IPS-18c (cell line): ENCODE measurements around the gene PROCR.
A peak's percentile ranks its signal among the peaks of the same experiment; 100 is the strongest.
"Not testable (repeated sequence)": the region's sequence is repeated elsewhere in the genome, so short reads cannot be mapped to it uniquely, and the experiment has no call there.

Experiments
- H3K4me3 ChIP-seq: 2 replicates; pipeline ENCODE4 v1.7.0; 2013; ENCODE audit warnings: low read depth, mild to moderate bottlenecking, low read length, moderate library complexity; ENCODE audit not compliant: insufficient read depth
- H3K9me3 ChIP-seq: one replicate; pipeline ENCODE4 v1.6.1; 2013; ENCODE audit warnings: mild to moderate bottlenecking, low read length, moderate library complexity; ENCODE audit not compliant: control insufficient read depth, insufficient read depth

PROCR gene

DNA sequence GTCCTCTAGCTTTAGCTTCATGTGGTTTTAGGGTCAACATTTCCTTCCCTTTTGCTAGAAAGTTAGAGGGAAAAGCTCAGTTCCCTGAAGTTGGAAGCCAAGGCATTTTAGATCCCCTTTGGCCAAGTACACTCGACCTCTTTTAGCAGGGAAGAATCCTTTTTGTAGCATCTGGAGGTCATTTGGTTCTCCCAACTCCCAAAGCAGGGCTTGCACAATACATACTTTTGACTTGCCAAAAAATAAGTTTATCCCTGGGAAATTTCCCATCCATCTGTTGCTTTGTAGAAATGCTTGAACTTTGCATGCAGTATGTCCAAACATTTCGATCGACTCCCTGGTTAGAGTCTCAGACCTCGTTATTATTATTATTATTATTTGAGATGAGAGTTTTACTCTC lies 20.1 kb upstream of the PROCR start:
- Histone ChIP-seq H3K4me3 (no peak overlapping the region), H3K9me3 (peaks cover 3% of the 10 kb centered on the region)

DNA sequence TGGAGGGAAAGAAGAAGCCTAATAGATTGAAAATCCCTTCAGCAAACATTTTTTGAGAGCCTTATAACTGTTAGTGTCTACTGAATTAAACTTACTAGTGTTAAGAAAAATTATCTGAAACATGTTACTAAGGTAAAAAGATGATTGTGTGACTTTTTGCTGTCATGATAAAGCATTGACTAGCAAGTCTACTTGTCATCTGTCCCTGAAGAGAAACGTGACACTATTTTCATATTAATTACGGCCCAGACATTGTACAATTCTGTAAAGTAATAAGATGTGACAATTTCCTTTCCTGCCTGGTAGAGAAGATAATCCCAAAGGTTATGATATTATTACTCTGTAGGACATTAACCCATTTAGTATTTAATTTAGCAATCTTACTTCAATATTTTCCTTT lies 15.9 kb upstream of the PROCR start:
- Histone ChIP-seq H3K9me3 (peaks cover 3% of the 10 kb centered on the region), H3K4me3 (no peak overlapping the region)

DNA sequence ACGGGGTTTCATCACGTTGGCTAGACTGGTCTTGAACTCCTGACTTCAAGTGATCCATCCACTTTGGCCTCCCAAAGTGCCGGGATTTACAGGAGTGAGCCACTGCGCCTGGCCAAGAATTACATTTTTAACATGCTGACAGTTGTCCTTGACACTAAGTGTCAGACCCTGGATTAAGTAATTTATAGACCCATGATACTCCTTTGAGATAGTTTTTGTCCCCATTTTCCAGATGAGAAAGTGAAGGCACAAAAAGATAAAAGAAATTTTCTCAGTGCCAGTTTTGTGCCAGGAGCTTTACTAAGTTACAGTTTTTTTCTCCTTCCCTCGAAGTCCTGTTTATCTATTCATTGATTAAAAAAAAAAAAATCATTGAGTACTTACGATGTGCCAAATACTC lies 14.9 kb upstream of the PROCR start:
- Histone ChIP-seq H3K4me3 (no peak overlapping the region), H3K9me3 (no peaks in the 10 kb centered on the region)

DNA sequence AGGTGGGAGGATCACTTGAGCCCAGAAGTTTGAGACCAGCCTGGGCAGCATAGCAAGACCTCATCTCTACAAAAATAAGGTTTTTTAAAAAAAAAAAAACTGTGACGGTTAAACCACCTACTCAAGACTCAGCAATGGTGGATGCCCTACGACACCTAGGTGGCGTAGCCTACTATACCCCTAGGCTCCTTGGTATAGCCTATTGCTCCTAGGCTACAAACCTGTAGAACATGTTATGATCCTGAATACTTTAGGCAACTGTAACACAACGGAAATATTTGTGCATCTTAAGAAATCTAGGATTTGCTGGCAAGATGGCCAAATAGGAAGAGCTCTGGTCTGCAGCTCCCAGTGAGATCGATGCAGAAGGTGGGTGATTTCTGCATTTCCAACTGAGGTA lies 11.5 kb upstream of the PROCR start:
- H3K9me3 ChIP-seq, H3K4me3 ChIP-seq: not testable (repeated sequence)

DNA sequence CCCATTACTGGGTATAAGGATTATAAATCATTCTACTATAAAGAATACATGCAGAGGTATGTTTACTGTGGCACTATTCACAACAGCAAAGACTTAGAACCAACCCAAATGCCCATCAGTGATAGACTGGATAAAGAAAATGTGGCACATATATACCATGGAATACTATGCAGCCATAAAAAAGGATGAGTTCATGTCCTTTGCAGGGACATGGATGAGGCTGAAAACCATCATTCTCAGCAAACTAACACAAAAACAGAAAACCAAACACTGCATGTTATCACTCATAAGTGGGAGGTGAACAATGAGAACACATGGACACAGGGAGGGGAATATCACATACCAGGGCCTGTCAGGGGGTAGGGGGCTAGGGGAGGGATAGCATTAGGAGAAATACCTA lies 7.3 kb upstream of the PROCR start:
- not testable (repeated sequence) for H3K4me3 ChIP-seq, H3K9me3 ChIP-seq

DNA sequence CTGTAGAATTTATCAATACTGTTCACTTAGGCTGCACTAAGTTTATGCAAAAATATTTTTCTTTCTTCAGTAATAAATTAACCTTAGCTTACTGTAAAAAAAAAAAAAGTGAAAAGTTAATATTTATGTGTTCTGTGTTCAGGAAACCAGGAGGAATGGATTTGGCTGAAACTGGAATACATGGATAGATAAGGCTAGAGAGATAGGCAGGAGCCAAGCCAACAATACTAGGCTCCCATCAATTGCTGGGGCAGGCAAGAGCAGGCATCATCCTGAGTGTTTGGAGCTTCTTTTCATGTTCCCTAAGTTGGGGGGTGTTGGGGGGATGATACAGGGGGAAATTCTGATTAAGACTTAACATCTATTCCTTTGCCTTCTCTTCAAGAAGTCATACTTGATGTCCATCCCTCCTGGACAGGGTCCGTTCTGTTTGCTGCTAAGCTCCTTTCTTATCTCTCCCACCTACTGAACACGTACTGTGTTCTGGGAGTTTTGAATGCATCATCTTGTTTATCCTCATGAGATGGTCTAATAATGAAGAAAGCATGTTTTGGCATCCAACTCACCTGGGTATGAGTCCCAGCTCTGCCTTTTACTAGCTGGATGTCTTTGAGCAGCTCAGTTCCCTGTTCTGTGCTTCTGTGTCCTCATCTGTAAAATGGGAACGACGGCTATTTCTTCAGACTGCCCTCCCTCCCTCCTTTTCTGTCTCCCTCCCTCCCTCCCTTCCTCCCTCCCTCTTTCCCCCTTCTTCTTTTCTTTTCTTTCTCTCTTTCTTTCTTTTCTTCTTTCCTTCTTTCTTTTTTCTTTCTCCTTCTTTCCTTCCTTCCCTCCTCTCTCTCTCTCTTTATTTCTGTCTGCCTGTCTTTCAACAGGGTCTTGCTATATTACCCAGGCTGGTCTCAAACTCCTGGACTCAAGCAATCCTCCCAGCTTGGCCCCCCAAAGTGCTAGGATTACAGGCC lies 6.4 kb upstream of the PROCR start:
- Histone ChIP-seq H3K9me3 (no peaks in the 10 kb centered on the region), H3K4me3 (no peak overlapping the region)

DNA sequence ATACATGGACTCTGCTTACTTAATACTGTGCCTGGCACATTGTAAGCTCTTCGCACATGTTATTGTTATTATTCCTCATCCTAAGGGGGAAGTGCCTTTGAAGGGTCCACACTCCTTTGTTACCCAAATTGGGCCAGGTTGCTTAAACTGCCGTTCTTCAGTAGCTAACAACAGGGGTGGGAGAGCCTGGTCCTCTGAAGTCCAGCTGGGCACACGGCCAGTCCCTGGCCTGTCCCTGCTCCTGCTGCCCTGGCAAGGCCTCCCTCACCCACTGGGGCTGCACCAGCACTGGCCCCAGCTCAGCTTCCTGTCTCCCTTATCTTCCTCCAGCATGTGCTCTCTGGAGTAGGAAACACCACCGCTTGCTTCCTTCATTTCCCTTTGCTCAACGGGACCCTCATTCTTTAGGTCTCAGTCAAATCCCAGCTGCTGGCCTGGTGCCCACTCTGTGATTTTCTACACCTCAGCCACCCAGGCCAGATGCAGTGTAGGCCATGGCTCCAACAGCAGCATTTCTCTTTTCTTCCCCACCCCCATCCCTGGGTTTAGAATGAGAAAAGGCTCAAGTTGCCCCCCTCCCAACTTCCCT lies 5.5 kb upstream of the PROCR start:
- H3K9me3 ChIP-seq = no peaks in the 10 kb centered on the region
- H3K4me3 ChIP-seq = no peak overlapping the region

DNA sequence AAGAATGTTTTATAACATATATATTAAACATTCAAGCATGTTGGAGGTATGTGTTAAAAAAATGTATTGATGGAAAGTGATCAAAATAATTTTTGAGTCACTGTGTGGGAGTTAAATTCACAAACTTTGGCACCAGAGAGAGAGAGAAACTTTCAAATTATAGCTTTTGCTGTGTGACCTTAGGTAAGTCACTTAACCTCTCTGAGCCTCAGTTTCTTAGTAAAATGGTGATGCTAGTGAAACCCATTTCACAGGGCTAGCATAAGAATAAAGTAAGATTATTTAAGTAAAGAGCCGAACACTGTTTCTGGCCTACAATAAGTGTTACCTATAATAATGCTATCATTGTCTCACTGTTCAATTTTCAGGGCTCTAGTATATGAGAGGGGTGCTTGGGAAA lies 4.1 kb upstream of the PROCR start:
- Histone ChIP-seq H3K4me3 (no peak overlapping the region), H3K9me3 (no peaks in the 10 kb centered on the region)

DNA sequence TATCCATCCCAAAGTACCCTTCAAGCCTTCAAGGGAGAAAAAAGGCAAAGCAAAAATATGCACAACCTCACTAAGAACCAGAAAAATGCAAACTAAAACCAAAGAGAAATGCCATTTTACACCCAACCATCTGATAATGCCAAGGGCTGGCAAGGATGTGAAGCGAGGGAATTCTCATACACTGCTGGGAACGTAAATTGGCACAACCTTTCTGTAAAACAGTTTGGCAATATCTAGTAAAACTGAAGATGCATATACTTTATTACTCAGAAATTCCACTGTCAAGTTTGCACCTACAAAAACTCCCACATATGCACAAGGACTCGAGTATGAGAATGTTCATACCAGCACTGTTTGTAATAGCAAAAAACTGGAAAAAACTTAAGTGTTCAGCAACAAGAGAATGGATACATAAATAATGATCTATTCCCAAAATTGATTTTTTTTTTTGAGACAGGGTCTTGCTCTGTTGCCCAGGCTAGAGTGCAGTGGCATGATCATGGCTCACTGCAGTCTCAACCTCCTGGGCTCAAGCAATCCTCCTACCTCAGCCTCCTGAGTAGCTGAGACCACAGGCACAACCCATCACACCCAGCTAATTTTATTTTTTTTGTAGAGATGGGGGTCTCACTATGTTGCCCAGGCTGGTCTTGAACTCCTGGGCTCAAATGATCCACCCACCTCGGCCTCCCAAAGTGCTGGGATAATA lies 3.0 kb upstream of the PROCR start:
- H3K4me3 ChIP-seq, H3K9me3 ChIP-seq: not testable (repeated sequence)

DNA sequence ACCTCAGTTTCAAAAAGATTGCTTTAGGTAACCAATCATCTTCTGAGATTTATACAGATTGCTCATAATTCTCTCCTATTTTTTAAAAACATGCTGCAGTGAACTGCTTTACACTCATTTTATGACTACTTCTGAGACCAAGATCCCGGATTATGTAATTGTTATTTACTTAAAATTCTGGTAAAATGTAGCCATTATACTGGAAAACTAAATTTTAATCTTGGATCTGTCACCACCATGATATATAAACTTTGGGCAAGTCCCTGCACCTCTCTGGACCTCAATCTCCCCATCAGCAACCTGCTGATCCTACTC lies 477 bp upstream of the PROCR start:
- Histone ChIP-seq H3K4me3 (peak overlapping the region; percentile 57; the same call in 1 of the 2 replicates), H3K9me3 (no peaks in the 10 kb centered on the region)

DNA sequence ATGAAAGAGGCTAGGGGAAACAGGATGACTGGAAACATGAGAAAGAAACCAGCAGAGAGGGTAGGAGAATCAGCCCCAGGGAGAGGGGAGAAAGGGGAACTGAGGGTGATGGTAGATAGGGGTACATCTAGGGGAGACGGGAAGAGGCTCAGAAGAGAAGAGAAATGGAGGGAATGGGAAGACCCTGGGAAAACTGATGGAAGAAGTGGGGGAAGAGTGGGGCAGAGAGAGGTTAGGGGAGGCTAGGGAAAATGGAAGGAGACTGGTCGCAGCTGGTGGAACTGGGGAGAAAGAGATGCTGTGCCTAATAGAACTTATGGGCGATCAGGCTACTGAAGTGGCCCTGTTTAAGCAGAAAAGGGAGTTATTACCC lies 548 bp downstream of the PROCR start:
- H3K9me3 ChIP-seq = no peaks in the 10 kb centered on the region
- peak overlapping the region; percentile 57 for H3K4me3 ChIP-seq

DNA sequence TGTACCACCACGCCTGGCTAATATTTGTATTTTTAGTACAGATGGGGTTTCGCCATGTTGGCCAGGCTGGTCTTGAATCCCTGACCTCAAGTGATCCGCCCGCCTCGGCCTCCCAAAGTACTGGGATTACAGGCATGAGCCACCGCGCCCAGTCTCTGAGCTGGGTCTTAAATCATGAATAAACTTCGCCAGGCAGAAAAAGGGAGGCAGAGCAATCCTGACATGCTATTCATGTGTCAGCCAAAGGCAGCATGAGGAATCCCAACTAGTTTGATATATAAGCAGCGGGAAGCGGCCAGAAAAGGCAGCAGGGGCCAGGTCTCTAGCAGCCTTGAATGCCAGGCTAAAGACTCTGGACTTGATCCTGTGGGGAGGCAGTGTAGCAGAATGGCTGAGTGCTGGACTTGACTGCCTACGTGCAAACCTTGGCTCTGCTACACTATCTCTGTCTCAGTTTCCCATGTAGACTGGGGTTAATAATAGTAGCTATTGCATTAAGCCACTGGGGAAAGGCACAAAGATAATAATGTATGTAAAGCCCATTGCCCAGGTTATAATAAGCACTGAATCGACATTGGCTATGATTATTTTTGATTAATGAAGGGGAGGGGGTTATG lies 1.8 kb downstream of the PROCR start:
- no peak overlapping the region for H3K4me3 ChIP-seq
- H3K9me3 ChIP-seq = no peaks in the 10 kb centered on the region

DNA sequence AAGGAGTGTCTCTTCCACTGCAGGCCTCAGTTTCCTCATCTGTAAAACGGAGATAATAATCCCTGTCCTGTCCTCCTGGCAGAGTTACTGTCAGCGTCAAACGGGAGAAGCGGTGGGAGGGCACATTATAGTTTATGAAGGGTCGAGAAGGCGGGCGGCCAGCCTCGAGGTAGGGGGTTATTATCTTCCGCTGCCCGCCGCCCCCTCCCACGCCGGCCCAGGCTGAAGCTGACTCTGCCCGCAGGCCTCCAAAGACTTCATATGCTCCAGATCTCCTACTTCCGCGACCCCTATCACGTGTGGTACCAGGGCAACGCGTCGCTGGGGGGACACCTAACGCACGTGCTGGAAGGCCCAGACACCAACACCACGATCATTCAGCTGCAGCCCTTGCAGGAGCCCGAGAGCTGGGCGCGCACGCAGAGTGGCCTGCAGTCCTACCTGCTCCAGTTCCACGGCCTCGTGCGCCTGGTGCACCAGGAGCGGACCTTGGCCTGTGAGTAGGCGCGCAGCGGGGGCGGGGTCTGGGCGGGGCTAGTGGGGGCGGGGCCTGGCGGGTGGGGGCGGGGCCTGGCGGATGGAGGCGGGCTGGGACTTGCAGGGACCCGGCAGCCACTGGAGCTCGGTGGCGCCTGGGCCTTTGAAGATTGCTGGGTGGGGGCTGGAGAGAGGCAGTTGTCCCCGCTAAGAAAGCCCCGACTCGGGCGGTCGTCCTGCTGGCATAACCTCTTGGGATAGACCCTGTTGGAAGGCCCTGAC lies 2.8 kb downstream of the PROCR start:
- no peaks in the 10 kb centered on the region for H3K9me3 ChIP-seq
- H3K4me3 ChIP-seq = peak overlapping the region; percentile 34; the same call in 1 of the 2 replicates

DNA sequence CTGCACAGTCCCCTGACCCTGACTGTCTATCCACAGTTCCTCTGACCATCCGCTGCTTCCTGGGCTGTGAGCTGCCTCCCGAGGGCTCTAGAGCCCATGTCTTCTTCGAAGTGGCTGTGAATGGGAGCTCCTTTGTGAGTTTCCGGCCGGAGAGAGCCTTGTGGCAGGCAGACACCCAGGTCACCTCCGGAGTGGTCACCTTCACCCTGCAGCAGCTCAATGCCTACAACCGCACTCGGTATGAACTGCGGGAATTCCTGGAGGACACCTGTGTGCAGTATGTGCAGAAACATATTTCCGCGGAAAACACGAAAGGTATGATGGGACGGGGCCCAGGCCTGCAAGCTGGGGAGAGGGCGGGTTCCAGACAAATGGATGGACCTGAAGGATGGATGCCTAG lies 4.3 kb downstream of the PROCR start:
- H3K4me3 ChIP-seq = no peak overlapping the region
- H3K9me3 ChIP-seq = no peaks in the 10 kb centered on the region

DNA sequence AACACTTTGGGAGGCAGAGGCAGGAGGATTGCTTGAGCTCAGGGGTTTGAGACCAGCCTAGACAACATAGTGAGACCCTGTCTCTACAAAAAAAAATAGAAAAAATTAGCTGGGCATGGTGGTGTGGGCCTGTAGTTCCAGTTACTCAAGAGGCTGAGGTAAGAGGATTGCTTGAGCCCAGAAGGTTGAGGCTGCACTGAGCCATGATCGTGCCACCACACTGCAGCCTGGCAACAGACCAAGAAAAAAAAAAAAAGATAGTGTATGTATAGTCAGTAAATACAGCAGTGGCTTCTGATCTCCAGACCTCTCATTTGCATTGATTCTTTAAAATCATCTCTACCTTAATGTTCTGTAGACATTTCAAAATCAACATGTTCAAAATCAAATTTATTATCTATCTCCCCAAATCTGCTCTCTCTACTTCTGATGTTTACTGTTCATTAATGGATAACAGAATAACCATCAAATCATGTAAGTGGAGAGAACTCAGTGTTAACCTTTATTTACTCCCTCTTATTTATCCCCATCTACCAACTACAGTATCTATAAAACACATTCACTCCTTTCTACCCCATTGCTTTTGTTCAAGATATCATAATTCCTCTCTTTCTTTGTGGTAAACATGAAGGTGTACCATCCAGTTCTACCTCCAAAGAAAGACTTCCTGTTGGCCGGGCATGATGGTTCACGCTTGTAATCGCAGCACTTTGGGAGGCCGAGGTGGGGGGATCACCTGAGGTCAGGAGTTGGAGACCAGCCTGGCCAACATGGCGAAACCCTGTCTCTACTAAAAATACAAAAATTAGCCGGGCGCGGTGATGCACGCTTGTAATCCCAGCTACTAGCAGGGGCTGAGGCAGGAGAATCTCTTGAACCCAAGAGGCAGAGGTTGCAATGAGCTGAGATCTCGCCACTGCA lies 7.7 kb downstream of the PROCR start:
- no peak overlapping the region for H3K4me3 ChIP-seq
- H3K9me3 ChIP-seq = no peaks in the 10 kb centered on the region

DNA sequence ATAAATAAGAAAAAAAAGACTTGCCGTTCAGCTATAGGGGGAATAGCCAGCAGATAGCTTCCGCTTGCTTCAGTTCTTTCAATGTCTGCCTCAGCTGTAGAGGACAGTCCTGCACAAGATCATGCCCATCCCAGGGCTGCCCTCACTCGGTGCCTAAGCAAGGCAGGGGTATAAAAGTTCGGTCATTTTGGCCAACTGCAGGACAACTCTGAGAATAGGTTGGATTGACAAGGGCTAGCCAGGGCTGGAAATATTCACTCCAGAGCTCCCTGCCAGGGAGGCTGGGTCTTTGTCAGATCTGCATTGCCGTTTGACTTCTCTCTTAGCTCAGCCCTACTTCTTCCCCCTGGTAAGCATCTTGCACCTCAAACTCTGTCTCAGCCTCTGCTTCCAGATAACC lies 8.4 kb downstream of the PROCR start:
- no peak overlapping the region for H3K4me3 ChIP-seq
- no peaks in the 10 kb centered on the region for H3K9me3 ChIP-seq
